Heart left ventricle (tissue), 13 donors: ENCODE data around the gene TSC2.
"Not testable (repeated sequence)": the region's sequence is repeated elsewhere in the genome, so short reads cannot be mapped to it uniquely, and the experiment has no call there.

Experiments used
- POLR2A ChIP-seq, 2 donors: fragments of 450-650 bp; IDR thresholded peaks; one replicate each; pipeline ENCODE4 v1.6.1; 2017; ENCODE audit warnings: antibody characterized with exemption in 2 of 2, mild to moderate bottlenecking in 2 of 2, moderate library complexity in 2 of 2
- TF ChIP-seq, protein P1 (sequence below), 12 donors: fragments of 200-600 bp; sonication (generic) in 4 of 12; IDR thresholded peaks; one replicate each; pipeline versions ENCODE4 v1.5.0 to v1.8.0; 2018 to 2022; ENCODE audit warnings: antibody characterized with exemption in 12 of 12, mild to moderate bottlenecking in 5 of 12
- donor health status: ischemic (EF 13 %, LVEDD 7.1; RV severe dilation, severe dysfunction).
- donor health status: DM: no; HTN: yes; CAD: no.
- donor health status: DM: no; HTN: no; CAD: no.
- donor health status: ischemic (EF 25% LVEDD 6.9; RV normal size, moderate dysfunction).
- donor health status: ischemic (EF 25% LVEDD 5.7; RV mildly dilated, moderate dysfunction).
- donor health status: ischemic (EF 35%, LVEDD 5.7; RV mildly dilated, moderate dysfunction).
- donor health status: nonischemic (EF 11% LVEDD 7.7; RV severe dilation, severe dysfunction).
- donor health status: DM: yes; HTN: yes; CAD: no.
- donor health status: PGD.
- donor health status: ischemic (EF 29% LVEDD 5.4; RV normal size, mild dysfunction).
- donor health status: nonischemic (EF 23%, LVEDD 6.1; RV moderate dilation, normal function).

DNA sequence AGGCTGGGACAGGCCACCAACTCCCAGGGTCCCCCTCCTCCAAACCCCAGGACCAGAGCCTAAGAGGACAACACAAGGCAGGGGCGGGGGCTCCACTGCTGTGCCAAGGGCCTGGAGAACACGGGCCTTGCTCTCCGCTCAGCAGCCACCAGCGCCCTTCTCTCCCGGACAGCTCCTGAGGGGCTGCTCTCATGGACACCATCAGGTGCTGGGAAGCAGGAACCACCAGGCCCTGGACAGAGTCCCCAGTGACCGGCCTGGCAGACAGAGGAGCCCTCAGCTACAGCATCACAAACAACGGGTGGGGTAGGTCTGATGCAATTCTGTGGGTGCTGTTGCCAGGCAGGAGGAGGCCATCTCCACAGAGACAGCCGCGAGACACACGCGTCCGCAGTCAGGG lies 86.0 kb downstream of the TSC2 start:
- TF ChIP-seq, protein P1, sequence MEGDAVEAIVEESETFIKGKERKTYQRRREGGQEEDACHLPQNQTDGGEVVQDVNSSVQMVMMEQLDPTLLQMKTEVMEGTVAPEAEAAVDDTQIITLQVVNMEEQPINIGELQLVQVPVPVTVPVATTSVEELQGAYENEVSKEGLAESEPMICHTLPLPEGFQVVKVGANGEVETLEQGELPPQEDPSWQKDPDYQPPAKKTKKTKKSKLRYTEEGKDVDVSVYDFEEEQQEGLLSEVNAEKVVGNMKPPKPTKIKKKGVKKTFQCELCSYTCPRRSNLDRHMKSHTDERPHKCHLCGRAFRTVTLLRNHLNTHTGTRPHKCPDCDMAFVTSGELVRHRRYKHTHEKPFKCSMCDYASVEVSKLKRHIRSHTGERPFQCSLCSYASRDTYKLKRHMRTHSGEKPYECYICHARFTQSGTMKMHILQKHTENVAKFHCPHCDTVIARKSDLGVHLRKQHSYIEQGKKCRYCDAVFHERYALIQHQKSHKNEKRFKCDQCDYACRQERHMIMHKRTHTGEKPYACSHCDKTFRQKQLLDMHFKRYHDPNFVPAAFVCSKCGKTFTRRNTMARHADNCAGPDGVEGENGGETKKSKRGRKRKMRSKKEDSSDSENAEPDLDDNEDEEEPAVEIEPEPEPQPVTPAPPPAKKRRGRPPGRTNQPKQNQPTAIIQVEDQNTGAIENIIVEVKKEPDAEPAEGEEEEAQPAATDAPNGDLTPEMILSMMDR (IDR thresholded peaks at IDR 0.05), result not testable (repeated sequence)
- not testable (repeated sequence) for TF ChIP-seq POLR2A (IDR thresholded peaks at IDR 0.05)
